ENCODE results near the gene UBIAD1. TPM values are rescaled to one million over a fixed set of nuclear protein-coding genes. Genes with fewer than 3 reads are reported as not detected.

The UBIAD1 gene
- total and polyA plus RNA-seq, 2 of the 4 experiments (the other 2 are of a cell fraction): 6.3 to 9.5 TPM

GRCh38 chr1:11253226-11253625, 19.8 kb upstream of the UBIAD1 start:
- Histone ChIP-seq H2BK20ac (ENCODE audit: low read depth, low read length) (no peak overlapping the region), H2AK5ac (ENCODE audit: low read depth, low read length) (no peak overlapping the region), H2AFZ (replicated peaks; ENCODE audit: low read length, poor library complexity) (no peak overlapping the region), H3K4me3 (ENCODE audit: insufficient read depth, low read depth, low read length) (no peak overlapping the region), H3K36me3 (ENCODE audit: control insufficient read depth, insufficient read depth, low read length) (peaks cover 54% of the 10 kb centered on the region), H3K9me1 (ENCODE audit: insufficient read depth, low read length) (no peaks in the 10 kb centered on the region), H3K4ac (ENCODE audit: low read depth, low read length) (no peak overlapping the region), H3K9ac (ENCODE audit: low read depth, low read length) (no peak overlapping the region), H3K23ac (ENCODE audit: low read depth, low read length) (no peak overlapping the region), H3K18ac (ENCODE audit: low read depth, low read length) (no peak overlapping the region), H3K9me3 (ENCODE audit: control insufficient read depth, insufficient read depth, low read length) (no peaks in the 10 kb centered on the region), H4K5ac (ENCODE audit: low read depth, low read length) (no peak overlapping the region), H3K27ac (ENCODE audit: insufficient read depth, low read length) (no peak overlapping the region), H4K91ac (ENCODE audit: insufficient read depth, low read depth, low read length) (no peak overlapping the region), H3K4me2 (ENCODE audit: low read depth, low read length) (no peak overlapping the region), H2BK15ac (ENCODE audit: low read depth, low read length) (no peak overlapping the region), H3K4me1 (ENCODE audit: control insufficient read depth, insufficient read depth, low read length) (no peaks in the 10 kb centered on the region), H3K56ac (ENCODE audit: extremely low read depth, insufficient read depth, low read length) (no peak overlapping the region), H3K27me3 (ENCODE audit: control insufficient read depth, insufficient read depth, low read length) (no peaks in the 10 kb centered on the region), H2AK9ac (replicated peaks; ENCODE audit: low read depth, low read length, poor library complexity) (no peak overlapping the region), H4K20me1 (ENCODE audit: insufficient read depth, low read length) (no peaks in the 10 kb centered on the region), H3K79me1 (ENCODE audit: low read depth in 1 of 2, low read length in 2 of 2) (no peaks in the 10 kb centered on the region; a peak in 1 of 4 replicates), H3K14ac (replicated peaks; ENCODE audit: low read depth, low read length) (no peak overlapping the region), H2BK120ac (ENCODE audit: low read depth, low read length) (no peak overlapping the region), H2BK5ac (ENCODE audit: low read depth, low read length, poor library complexity, severe bottlenecking) (no peak overlapping the region), H4K8ac (ENCODE audit: low read depth in 2 of 2, low read length in 2 of 2) (no peak overlapping the region)
- dilution Hi-C loops (cut with HindIII; ENCODE audit: low sequenced_read_pairs, unreplicated experiment): no loop called here
- CTCF ChIA-PET: no interaction called here
- in situ Hi-C loops (cut with MboI; ENCODE audit: low sequenced_read_pairs): no loop called here
- WGBS, 2 experiments (ENCODE audit: extremely low coverage in 2 of 2, insufficient read length in 1 of 2): 80% methylated on average over 6 of the region's 8 CpGs; no CpG with 5 or more reads in 1 of the 2 experiments
- DNase-seq (no peak), ATAC-seq (ENCODE audit: low read depth) (no peak)
- TF ChIP-seq MXI1 (IDR thresholded peaks at IDR 0.05; ENCODE audit: borderline replicate concordance, low read depth, low read length): no peak
- no peak for TF ChIP-seq CEBPB (IDR thresholded peaks at IDR 0.05; ENCODE audit: low read depth, low read length)
- TF ChIP-seq CTCF (conservative IDR thresholded peaks at IDR 0.05; ENCODE audit: low read depth, low read length): no peak
- TF ChIP-seq MAFK (IDR thresholded peaks at IDR 0.05; ENCODE audit: low read depth, low read length): no peak
- TF ChIP-seq RAD21 (IDR thresholded peaks at IDR 0.05; ENCODE audit: low read length): no peak
- no peak for TF ChIP-seq ELK1 (IDR thresholded peaks at IDR 0.05; ENCODE audit: borderline replicate concordance, low read depth, low read length)
- no peak for TF ChIP-seq NFE2L2 (IDR thresholded peaks at IDR 0.05; ENCODE audit: low read depth, low read length)
- TF ChIP-seq RFX5 (IDR thresholded peaks at IDR 0.05; ENCODE audit: low read depth, low read length): no peak
- TF ChIP-seq POLR2A (IDR thresholded peaks at IDR 0.05; ENCODE audit: low read depth, low read length): no peak
- TF ChIP-seq RCOR1 (IDR thresholded peaks at IDR 0.05; ENCODE audit: insufficient replicate concordance, low read length): no peak
- TF ChIP-seq CHD1 (IDR thresholded peaks at IDR 0.05; ENCODE audit: low read depth, low read length): no peak
- TF ChIP-seq MAZ (IDR thresholded peaks at IDR 0.05; ENCODE audit: borderline replicate concordance, low read depth, low read length): no peak
- no peak for TF ChIP-seq BHLHE40 (IDR thresholded peaks at IDR 0.05; ENCODE audit: low read depth, low read length)
- TF ChIP-seq USF2 (IDR thresholded peaks at IDR 0.05; ENCODE audit: low read depth, low read length): no peak
- no peak for TF ChIP-seq SMC3 (IDR thresholded peaks at IDR 0.05; ENCODE audit: low read depth, low read length)
- TF ChIP-seq FOS (IDR thresholded peaks at IDR 0.05; ENCODE audit: low read depth, low read length): no peak
- POLR2A ChIA-PET (ENCODE audit: unreplicated experiment): interaction anchor here (1.1 kb wide), 1 partner anchor 9 kb away, joined by 3 read pairs; the partner anchor contains the start of gene MTOR
- intact Hi-C loops (cut with micrococcal nuclease): no loop called here
- no TSS peak for BruUV-seq (replicated peaks)
